HG02759 (cell line): ENCODE measurements around the gene TRAPPC2L.

Experiments used
- ATAC-seq: cut with Tn5 transposase; IDR thresholded peaks from one replicate; pipeline ENCODE4 v1.9.1; 2021; ENCODE audit warnings: mild to moderate bottlenecking, moderate library complexity; ENCODE audit not compliant: unreplicated experiment

Gene TRAPPC2L

DNA sequence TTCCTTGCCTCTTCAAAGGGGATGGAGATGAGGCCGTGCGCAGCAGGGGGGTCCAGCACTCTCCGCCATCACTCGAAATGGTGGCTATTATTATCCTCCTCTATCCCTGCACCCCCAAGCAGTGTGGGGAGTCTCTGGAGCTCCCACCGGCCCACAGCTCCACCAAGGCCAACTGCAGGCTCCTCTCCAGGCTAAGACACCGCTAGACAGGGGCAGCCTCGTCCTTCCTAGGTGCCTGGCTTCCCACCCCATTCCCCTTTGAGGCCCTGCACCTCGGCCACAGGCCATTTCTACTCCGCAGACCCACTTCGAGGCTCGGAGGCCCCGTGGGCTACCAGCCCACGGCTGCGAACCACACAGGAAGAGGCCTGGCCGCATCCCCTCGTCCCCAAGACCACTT is 49.1 kb downstream of the TRAPPC2L start:
- ATAC-seq, result no peak

DNA sequence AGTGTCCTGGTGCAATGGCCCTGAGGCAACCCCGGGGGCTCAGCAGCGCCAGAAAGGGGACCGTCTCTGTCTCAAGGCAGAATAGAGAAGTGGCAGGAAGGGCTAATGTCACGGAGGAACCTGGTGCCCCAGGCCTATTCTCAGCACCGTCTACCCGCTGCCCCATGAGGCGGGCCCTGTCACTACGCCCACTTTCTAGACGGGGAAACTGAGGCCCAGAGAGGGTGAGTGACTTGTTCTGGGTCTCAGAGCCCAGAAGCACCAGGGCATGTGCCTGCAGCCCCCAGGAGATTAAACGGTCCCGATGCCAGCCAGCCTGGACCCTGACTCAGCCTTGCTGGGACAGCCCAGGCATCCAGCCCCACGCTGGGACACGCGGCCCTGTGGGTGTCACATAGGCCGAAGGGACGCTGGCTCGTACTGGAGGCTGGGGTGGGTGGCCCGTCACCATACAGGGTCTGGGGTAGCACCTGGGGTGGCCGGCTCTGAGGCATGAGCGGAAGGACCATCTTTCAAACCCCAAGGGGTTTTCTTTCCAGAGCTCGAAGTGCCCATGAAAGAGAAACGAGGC is 49.7 kb downstream of the TRAPPC2L start:
- ATAC-seq, result no peak

DNA sequence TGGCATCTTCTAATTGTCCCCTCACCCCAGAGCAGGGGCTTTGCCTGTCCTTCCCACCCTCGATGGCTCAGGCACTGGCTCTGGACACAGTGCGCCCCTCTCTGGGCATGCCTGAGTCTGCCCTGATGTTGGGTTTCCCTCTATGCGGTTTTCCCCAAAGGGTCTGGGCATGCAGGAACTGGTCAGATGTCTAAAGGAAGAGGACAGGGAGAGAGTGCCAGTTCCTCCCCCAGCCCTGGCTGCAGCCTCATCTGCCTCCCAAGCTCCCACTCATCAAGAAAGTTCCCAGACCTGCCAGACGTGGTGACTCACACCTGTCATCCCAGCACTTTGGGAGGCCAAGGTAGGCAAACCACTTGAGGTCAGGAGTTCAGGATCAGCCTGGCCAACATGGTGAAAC is 50.8 kb downstream of the TRAPPC2L start:
- ATAC-seq, result no peak

DNA sequence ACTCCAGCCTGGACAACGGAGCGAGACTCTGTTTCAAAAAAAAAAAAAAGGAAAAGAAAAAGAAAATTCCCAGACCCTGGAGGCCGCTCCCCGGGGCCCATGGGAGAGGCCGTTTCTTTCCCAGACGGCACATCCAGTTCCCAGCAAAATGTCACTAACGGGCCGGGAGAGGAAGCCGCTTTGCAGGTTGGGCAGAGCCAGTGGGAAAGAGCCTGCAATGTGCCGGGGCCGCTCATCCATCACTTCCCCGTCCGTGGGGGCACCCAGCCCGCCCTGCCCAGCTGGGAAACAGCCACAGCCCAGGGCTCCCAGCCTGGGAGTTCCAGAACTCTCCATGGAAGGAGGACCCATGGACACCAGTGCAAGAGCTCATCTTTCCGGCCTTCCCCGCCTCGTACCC is 51.4 kb downstream of the TRAPPC2L start:
- ATAC-seq, result no peak

DNA sequence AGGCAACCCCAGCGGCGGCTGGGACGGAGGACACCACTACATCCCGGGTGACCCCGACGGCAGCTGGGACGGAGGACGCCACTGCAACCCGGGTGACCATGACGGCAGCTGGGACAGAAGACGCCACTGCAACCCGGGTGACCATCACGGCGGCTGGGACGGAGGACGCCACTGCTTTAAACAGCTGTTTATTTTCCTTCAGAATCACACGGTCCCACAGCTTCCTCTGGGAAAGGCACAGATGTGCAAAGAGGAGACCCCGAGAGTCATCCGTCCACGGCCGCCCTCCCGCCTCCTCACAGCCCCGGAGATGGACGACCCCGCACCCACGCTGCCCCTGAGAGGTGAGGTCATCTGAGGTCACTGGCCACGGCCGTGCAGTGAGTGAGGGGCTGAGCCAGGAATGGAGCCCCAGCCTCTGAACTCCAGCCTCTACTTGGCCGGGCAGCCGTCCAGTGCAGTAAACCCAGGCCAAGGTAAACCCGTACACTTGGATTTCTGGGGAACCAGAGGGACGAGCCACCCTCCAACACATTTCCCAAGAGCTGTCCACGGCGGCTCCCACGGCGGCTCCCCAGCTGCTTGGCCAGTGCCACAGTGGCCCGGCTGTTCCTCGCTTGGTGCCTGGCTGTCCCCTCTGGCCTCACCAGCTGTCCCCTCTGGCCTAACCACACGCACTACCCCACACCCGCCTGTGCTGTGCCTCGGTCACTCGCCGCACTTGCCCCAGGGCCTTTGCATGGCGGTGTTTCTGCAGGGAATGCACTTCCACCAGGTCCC is 52.7 kb downstream of the TRAPPC2L start:
- no peak for ATAC-seq

DNA sequence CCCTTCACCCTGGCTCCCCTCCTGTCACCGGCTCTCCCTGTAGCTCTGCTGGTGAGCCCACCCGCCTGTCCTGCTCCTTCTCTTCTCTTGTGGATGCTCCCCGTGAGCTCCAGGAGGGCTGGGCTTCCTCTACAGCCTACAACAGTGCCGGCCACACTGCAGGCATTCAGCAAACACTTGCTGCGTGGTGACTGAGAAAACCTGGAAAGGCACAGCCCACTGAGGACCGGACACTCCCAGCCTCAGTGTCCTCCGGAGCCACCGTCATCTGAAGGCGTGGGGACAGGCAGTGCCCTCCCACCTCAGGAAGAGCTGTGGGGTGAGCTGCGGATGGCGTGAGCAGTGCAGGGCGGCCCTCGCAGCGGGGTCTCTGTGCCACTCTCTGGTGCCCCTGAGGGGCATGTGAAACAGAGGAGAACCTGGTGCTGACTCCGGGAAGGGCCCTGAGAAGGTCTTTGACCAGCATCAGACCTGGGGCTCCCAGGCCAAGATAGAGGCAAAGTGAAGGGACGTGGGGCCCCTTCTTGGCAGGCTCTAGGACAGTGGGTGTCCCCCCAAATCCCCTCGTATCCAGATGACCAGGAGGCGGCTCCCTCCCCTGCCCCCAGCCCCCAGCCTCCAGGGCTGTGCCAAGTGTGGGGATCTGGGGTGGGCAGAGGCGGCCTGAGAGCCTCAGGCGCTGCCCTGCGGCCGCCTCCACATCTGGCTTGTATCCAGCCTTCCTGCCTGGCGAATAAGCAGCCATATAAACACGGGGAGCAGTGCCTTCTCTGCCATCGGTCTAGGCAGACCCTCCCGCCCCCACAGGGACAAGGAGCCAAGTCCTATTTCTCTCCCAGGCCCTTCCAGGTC is 53.6 kb downstream of the TRAPPC2L start:
- no peak for ATAC-seq

DNA sequence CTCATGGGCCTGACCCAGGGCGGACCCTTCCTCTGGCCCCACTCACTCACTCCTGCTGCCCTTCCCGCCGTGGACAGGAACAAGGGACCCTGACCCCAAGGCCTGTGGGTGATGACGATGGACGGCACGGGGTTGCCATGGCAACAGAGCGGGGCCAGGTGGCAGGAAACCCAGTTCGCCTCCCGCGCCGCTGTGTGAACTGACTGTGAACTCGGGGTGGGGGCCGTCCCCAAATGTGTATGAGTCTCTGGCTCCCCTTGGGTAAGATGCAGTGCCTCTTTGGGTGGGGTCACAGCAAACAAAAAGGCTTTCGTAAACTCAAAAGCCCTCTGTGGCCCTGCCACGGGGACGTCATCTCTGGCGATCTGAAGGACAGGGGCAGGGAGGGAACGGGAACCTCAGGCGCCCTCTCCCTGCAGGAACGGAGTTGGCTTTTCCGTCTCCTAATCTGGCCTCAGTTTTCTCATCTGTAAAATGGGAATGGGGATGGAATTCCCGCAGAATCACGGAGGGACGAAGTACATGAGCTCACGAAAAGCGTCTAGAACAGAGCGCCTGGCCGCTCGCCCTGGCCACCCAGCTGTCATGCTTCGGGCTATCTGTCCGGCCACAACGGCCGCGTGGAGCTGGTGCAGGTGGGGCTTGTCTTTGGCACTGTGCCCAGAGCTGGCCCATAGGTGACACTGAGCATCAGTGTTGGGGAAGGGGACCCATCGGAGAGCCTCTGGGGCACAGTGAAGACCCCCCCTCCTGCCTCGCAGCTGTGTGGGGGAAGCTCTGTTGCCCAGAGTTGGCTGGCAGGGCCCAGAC is 54.4 kb downstream of the TRAPPC2L start:
- ATAC-seq, result no peak

DNA sequence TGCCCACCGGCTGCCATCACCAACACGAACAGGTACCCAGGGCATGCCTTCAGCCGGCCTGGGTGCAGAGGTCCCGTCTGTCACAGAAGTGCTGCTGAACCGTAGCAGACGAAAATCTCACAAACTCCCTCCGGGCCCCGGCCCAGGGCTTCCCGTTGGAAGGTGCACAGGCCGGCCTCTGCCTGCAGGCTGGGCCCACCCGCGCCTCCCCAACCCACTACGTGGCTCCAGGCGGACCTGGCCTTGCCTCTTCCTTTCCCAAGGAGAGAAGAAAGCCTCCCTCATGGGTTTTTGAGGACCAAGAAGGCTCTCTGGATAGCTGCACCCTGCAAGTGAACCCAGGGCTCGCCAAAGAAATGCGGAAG is 55.0 kb downstream of the TRAPPC2L start:
- no peak for ATAC-seq
